SKM-1 treated with dmso at 0.1 percent for 144 hours (cell line): ENCODE results near the gene RNF141.
A peak's percentile ranks its signal among the peaks of the same experiment; 100 is the strongest.

ENCODE experiments used
- DNase-seq: peaks from one replicate; lab custom pipeline; 2025; ENCODE audit not compliant: unreplicated experiment; lab: John Stamatoyannopoulos, UW

The RNF141 gene

DNA sequence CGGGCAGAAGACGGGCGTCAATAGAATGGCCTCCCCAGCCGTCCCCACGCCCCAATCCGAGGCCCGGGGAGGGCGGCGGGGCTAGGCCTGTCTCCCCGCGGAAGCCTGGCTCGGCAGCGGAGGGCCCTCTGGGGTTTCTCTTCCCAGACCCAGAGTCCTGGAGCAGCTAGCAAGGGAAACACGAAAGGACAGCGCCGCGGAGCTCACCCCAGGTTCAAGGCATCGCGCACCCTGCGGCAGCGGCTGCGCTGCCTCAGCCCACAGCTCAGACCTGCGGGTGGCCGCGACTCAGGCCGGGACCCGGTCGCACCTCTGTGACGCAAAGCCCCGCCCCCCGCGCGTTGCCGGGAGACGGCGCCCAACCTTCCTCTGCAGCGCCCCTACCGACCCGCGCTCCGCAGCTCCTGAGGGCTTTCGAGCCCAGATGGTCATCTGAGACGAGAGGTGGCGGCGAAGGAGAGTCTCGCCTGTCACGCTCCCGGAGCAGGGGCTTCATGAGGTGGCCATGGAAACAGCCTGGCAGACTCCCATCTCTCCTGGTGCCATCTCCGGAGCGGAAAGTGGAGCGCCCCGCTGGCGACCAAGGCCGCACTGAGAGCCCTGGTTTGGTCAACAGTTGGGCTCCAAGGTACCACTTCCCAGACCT, at the start of gene RNF141:
Gene RNF141, minus strand, starts transcription at position 273 of the 646 bp plus-strand sequence. CDS start 7,029 bp downstream, outside the sequence.
- peak; percentile 83 for DNase-seq

DNA sequence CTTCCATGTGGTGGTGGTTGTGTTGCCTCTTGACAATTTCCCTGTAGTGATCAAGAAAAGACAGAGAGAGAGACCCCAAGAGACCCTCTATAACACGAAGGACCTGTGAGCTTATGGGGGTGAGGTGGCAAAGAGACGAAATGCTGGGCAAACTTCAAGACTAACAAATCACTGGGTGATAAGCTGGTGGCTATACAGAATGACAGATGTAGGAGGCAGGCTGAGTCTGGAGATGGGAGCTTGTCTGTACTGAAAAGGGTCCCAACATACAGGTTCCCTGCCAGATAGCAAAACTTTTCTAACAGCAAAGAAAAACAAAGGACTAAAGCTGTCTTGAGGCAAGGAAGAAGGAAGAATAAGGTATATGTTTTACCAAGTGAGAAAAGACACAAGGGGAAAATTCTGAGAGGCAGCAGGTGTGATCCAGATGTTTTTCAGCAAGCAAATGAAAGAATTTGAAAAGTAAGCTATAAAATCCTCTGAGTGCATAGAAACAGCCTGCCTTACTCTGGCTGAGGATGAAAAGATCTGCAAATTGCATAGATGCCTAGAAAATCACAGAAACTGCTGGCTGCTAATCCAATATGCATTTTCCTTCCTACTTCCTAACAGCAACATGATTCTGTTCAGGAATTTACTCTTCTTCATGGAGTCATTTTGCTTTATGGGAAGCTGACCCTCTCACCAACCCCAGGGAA, 49.4 kb upstream of the RNF141 start:
- no peak for DNase-seq

- no peak for DNase-seq
These were observed 47.9 kb upstream of the RNF141 start for GRCh38 chr11:10588904-10589303.

- DNase-seq, result no peak
These were observed 47.0 kb upstream of the RNF141 start for GRCh38 chr11:10587995-10588394.

GRCh38 chr11:10587388-10587787, 46.4 kb upstream of the RNF141 start:
- DNase-seq, result no peak

GRCh38 chr11:10584071-10584501, 43.1 kb upstream of the RNF141 start:
- DNase-seq, result no peak

- peak; percentile 99 for DNase-seq
These were observed 40.6 kb upstream of the RNF141 start for GRCh38 chr11:10581481-10582019.

DNA sequence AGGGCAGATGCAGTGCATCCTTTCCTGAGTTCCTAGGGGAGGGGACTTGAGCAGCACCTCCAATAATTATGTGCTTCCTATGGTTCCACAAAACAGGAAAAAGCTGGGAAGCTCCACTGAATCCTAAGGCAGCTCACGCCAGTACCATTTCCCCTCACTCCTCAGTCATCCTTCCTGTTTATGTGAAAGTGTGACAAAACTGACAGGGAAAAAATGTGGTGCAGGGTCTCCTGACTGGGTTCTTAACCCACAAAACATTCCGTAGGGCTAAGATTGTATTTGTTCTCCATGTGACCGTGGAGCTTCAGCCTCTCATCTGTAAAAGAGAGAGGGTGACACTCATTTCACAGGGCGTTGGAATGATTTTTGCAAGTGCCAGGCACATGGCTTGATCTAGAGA, 39.6 kb upstream of the RNF141 start:
- no peak for DNase-seq

- no peak for DNase-seq
These were observed 38.7 kb upstream of the RNF141 start for GRCh38 chr11:10579700-10580099.

- no peak for DNase-seq
These were observed 35.0 kb upstream of the RNF141 start for GRCh38 chr11:10576035-10576398.

DNA sequence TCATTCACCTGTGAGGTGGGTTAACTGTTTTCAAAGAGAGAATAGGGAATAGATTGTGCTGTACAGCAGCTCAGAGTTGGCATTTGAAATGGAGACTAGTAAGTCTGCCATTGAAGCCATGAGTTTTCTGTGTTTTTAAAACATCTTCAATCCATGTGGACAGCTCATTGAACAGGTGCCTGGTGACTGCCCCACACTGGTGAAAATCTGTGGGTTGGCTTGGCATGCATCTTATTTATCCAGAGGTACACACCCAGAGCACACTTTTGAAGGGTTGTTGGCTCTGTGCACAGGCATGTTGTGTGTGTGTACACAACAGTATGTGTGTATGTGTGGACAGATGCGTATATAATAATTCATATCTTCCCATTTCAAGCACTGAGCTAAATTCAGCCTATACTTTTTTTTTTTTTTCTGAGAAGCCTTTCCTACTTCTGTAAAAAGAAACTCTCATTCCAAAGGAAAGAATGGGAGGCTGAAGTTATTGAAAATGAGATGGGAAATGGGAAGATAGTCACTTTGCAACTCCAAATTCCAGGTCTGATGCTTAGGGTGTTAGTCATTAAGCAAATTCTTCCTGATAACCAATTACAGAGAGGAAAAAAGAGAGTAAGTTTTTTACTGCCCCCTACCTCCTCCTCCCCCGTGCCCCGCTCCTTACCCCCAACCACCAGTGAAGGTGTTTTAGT, 34.5 kb upstream of the RNF141 start:
- no peak for DNase-seq

DNA sequence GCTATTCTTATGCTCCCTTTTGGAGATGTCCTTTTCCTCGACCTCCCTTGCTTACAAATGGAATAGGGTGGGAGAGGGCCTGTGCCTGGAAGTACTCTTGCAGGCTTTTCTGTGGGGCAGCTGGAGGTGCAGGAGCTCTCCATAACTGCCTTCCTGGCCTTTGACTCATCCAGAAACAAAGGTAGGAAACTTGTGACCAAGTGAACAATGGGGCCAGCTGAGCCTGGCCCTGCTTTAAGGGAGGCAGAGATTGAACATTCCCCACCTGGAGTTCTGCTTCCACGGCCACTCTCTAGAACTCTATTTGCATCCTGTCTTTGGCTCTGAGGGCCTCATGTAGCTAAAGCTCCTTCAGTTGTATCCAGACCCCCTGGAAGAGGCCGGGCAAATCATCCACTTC, 32.6 kb upstream of the RNF141 start:
- no peak for DNase-seq

DNA sequence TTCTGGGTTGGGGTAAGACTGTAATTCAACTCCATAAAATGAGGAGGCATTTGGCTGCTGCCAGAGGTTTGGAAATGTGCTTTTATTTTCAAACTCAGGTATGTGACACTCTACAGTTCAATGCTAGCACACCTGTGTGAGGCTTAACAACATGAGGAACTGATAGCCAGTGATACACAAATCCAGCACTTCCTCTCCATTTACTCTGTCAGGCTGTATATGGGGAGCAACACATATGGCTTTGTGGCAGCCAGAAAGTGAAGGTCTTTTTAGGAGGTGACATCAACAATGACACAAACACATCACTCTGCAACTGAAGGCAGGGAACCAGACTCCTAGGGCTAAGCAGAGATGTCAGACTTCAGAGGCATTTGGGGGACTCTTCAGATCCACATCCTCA, 32.0 kb upstream of the RNF141 start:
- no peak for DNase-seq

GRCh38 chr11:10572533-10572932, 31.5 kb upstream of the RNF141 start:
- no peak for DNase-seq

- no peak for DNase-seq
These were observed 27.5 kb upstream of the RNF141 start, which contains the start of gene LYVE1 for GRCh38 chr11:10568486-10568941. Gene LYVE1, minus strand, starts transcription at chr11:10568665. Its CDS starts 133 bp downstream, at chr11:10568532.

DNA sequence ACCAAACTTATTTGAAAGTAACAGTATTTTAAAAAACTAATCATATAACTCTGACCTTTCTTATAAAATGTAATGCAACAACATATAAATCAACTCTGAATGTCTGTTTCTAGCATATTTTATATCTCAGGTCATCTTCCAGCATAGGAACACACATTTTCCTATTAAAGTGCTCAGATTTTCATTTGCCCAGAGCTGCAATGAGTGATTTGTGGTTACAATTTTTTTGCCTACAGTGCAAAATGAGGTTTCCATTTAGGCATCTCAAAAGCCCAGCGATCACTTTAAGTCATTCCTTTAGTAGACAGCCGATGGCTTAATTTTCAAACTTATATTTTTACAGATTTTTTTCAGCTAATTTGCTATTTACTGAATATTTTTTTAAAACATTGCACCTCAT, 26.5 kb upstream of the RNF141 start:
- DNase-seq, result no peak

DNA sequence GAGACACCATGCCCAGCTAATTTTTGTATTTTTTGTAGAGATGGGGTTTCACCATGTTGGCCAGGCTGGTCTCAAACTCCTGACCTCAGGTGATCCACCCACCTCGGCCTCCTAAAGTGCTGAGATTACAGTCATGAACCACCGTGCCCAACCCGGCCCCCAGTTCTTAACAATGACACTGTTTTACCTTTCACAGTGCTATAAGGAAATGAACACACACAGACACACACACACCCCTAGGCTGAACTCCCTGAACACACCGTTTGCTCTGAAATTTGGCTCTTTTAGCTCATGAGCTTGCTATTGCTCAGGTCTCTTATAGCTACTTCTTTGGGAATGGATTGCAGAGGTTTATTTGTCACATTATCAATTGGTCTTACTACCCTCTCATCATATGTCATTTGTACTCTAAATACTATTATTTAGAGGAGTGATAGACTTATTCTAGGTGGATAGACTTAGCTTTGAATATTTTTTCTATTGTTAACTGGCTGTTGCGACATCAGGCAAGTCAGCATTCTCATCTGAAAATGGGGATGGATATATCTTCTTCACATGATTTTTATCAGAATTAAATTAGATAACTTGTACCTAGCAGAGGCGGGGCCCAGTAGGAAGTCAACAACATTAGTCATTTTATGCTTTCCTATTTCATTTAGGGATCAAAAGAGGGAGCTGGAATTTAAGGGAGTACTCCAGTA, 25.4 kb upstream of the RNF141 start:
- DNase-seq, result no peak

- no peak for DNase-seq
These were observed 24.5 kb upstream of the RNF141 start for GRCh38 chr11:10565493-10565892.

- no peak for DNase-seq
These were observed 23.8 kb upstream of the RNF141 start for GRCh38 chr11:10564696-10565318.

DNA sequence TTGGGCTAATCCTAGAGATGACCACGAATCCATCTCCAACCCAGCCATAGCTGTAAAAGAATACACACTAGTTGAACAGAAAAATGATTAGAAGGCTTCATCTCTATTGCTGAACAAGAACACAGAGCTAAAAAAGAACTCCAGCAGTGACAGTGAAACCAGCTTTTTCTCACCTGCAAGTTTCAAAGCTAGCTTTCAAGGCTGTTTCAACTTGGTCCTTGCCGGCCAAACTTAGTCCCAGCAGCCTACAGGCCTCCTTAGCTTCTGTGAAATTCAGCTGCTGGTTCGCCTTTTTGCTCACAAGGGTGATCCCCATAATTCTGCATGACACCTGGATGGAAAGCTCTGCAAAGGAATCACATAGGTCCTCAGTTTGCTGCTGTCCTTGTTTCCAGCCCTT, 23.0 kb upstream of the RNF141 start:
- no peak for DNase-seq

DNA sequence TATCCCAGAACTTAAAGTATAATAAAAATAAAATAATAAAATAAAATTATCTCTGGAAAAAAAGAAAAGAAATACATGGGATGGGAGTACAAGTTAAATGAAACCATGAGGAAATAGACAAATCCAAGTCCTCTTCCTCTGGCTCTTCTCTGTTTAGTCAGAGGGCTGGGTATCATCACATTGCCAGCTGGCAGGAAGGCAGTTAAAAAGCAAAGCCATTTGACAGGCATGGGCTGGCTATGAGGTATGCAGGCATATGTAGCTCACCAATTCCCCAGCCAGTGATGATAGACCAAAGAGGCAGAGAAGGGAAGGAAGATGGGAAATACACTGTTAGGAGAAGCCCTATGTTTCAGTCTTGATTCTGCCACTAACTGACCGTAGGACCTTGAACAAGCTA, 21.0 kb upstream of the RNF141 start:
- no peak for DNase-seq
